Measurements from ENCODE around the gene TRABD2B. TPM values are rescaled to one million over a fixed set of nuclear protein-coding genes. Genes with fewer than 3 reads are reported as not detected.

The TRABD2B gene
- total RNA-seq, 1 donor from 2014 or later = 0.92 TPM

GRCh38 chr1:47731730-47732129 lies 265.5 kb downstream of the TRABD2B start:
- no peak for ATAC-seq
- intact Hi-C loops (cut with micrococcal nuclease) = no loop called here
- no peak for DNase-seq

GRCh38 chr1:47729685-47730084 lies 267.5 kb downstream of the TRABD2B start:
- intact Hi-C loops (cut with micrococcal nuclease) = loop anchor here (10.0 kb wide), 1 partner anchor 545 kb away; no protein-coding TSS in a partner anchor
- no peak for ATAC-seq
- DNase-seq = no peak

DNA sequence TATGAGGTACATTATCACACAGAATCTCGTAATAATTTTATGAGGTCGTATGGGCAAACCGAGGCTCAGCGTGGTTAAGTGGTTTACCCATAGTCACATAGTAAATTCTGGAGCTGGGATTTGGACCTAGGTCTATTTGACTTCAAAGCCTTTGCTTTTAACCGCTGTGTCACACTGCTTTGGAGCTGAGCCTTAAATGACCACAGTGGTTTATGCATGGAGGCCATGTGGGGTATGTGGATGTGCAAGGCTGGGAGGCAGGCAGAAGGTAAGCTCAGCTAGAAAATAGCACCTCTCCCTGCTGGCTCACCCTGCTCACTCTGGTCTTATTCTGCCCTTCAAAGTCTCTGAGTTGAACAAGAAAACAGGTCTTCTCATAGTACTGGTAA lies 269.5 kb downstream of the TRABD2B start:
- intact Hi-C loops (cut with micrococcal nuclease) = loop anchor here (10.0 kb wide), 1 partner anchor 543 kb away; no protein-coding TSS in a partner anchor
- ATAC-seq = no peak
- DNase-seq = no peak

- ATAC-seq = no peak
- intact Hi-C loops (cut with micrococcal nuclease) = loop anchor here (10.0 kb wide), 1 partner anchor 542 kb away; no protein-coding TSS in a partner anchor
Measured at GRCh38 chr1:47727051-47727696, 270.0 kb downstream of the TRABD2B start.

DNA sequence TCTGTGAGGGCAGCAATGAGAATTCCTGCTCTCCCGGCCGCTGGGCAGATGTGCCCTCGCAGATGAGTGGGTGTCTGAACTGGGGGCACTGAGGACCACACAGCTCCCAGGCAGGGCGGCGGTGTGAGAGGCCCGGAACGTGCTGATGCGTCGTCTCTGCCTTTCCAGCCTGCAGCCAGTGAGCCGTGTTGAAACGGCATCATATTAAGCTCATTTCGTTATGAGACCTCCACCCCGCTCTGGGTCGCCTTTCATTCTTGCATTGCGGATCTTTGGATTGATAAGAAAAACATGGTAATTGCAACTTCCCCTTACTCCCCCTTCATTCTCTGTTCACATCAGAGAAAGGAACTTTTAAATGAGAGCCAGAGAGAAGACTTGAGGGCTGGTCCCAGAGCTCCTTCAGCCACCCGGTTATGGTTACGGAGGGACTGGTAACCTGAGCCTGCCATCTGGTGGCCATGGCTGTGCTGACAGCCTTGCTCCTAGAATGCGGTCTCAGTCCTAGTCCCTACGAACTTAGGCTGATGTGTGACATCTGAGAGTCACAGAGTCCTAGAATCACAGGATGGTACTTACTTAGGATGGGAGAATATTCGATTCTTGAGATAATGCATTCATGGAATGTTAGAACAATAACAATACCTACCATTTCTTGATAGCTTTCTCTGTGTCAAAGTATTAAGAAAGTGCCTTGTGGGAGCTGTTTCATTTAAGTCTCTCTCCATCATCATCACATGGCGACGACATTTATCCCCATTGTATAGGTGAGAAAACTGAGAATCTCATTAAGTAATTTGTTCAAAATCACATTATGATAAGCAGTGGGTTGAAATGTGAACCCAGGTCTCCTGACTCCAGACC lies 271.0 kb downstream of the TRABD2B start:
- ATAC-seq (peak; percentile 95), DNase-seq (peak; percentile 80)
- intact Hi-C loops (cut with micrococcal nuclease) = loop anchor here (10.0 kb wide), 1 partner anchor 541 kb away; no protein-coding TSS in a partner anchor

More at GRCh38 chr1:47727051-47727696, 270.0 kb downstream of the TRABD2B start:
- DNase-seq = no peak

- intact Hi-C loops (cut with micrococcal nuclease) = loop anchor here (10.0 kb wide), 1 partner anchor 541 kb away; no protein-coding TSS in a partner anchor
- peak; percentile 13 for ATAC-seq
Measured at GRCh38 chr1:47725511-47725991, 271.6 kb downstream of the TRABD2B start.

GRCh38 chr1:47725000-47725473 lies 272.1 kb downstream of the TRABD2B start:
- intact Hi-C loops (cut with micrococcal nuclease) = loop anchor here (10.0 kb wide), 1 partner anchor 540 kb away; no protein-coding TSS in a partner anchor
- DNase-seq (peak; percentile 51), ATAC-seq (peak; percentile 42)

More at GRCh38 chr1:47725511-47725991, 271.6 kb downstream of the TRABD2B start:
- no peak for DNase-seq

DNA sequence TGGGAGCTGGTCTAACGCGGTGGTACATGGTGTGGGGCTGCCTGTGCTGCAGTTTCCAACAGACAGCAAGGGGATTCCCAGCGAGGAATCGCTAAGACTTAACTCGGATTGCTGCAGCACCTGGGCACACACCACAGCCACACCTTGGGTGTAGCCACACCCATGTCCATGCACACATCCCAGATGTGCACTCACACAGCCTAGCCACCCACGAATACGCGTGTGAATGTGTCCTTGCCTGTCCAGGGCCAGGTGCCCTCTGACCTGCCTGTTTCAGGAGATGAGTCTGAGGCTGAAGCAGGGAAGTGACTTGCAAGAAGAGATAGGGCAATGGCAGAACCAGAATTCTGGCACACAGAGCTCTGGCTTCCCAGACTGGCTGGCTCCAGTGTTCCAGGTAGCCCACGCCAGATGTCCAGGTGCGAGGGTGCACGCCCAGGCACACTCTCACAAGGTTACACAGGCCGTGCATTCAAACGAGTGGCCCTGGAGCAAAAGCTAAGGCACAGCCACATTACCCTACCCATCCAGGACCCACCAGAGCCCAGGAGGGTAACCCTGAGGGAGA lies 272.7 kb downstream of the TRABD2B start:
- intact Hi-C loops (cut with micrococcal nuclease) = loop anchor here (10.0 kb wide), 1 partner anchor 540 kb away; no protein-coding TSS in a partner anchor
- ATAC-seq = no peak

GRCh38 chr1:47722909-47723580 lies 274.1 kb downstream of the TRABD2B start:
- no peak for DNase-seq
- no peak for ATAC-seq
- intact Hi-C loops (cut with micrococcal nuclease) = loop anchor here (10.0 kb wide), 1 partner anchor 538 kb away; no protein-coding TSS in a partner anchor

More for the DNA sequence above, 272.7 kb downstream of the TRABD2B start:
- no peak for DNase-seq

DNA sequence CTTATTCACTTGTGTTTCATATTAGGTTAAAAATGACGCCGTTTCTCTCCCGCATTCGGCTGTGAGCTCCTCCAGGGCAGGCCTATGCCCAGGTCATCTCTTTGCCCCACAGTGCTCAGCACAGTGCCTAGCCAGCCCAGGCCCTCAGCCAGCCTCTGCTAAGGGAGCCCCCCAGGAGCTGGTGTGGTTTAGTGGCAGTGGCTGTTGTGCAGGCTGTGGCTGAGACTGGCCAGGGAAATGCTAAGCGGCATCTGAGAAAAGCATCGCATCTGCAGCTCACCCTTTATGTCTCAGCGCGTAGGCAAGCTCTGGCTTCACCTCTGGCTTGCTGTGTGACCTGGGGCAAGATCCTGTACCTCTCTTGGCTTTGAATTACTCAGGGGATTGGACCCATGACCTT lies 275.1 kb downstream of the TRABD2B start:
- intact Hi-C loops (cut with micrococcal nuclease) = loop anchor here (10.0 kb wide), 1 partner anchor 537 kb away; no protein-coding TSS in a partner anchor
- DNase-seq (no peak), ATAC-seq (no peak)

GRCh38 chr1:47720111-47720510 lies 277.1 kb downstream of the TRABD2B start:
- intact Hi-C loops (cut with micrococcal nuclease) = loop anchor here (10.0 kb wide), 1 partner anchor 535 kb away; no protein-coding TSS in a partner anchor
- ATAC-seq (no peak), DNase-seq (no peak)

DNA sequence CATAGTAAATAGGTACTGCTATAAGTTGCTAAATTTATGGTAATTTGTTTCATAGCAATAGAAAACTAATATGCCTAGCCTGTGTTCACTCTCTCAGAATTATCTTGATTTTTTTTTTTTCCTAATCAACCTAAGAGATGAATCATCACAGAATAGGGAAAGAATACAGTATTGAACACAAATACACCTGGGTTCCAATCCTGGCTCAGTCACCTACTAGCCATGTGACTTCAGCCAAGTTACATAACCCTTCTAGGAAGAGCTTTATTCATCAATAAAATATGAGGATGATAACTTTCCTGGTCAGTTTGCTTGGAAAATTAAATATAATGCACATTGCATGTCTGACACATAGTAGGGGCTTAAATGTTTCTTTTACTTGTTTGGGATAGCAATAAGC lies 279.8 kb downstream of the TRABD2B start:
- no peak for DNase-seq
- intact Hi-C loops (cut with micrococcal nuclease) = no loop called here
- ATAC-seq = no peak

GRCh38 chr1:47713975-47714767 lies 283.0 kb downstream of the TRABD2B start:
- intact Hi-C loops (cut with micrococcal nuclease) = no loop called here
- DNase-seq = no peak
- ATAC-seq = no peak

DNA sequence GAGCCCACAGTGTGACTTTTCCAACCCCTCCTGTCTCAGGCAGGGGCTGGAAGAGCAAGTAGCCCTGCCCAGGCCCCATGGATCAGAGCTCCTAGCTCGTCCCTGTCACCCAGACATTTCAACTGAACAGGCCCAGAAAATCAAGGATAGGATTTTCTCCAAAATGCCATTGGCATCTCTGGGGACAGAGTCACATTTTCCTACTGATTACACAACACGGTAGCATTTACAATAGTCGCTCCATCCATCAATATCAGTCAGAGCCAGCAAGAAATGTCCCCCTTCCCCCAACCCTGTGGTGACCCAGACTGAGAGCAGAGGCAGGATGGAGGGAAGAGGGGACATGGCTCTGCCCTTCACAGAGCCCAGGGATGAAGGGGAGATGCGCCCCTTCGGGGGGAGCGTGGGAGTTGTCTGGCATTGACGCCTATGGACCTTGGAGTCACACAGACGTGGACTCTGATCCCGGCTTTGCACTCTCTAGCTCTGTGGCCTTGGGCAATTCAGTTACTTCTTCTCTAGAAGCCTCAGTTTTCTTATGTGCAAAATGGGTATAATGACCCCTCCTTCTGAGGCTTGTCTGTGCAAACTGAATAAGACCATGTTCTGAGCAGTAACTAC lies 283.7 kb downstream of the TRABD2B start:
- DNase-seq = no peak
- intact Hi-C loops (cut with micrococcal nuclease) = no loop called here

GRCh38 chr1:47712596-47713299 lies 284.4 kb downstream of the TRABD2B start:
- ATAC-seq = no peak
- DNase-seq = no peak
- intact Hi-C loops (cut with micrococcal nuclease) = no loop called here

More for the DNA sequence above, 283.7 kb downstream of the TRABD2B start:
- ATAC-seq = no peak

- ATAC-seq (no peak), DNase-seq (no peak)
- intact Hi-C loops (cut with micrococcal nuclease) = no loop called here
Measured at GRCh38 chr1:47711848-47712492, 285.2 kb downstream of the TRABD2B start.

Data from left ventricle myocardium superior (tissue), 1 donor.